ENCODE data around the gene SCN1B. TPM values are rescaled to one million over a fixed set of nuclear protein-coding genes. Genes with fewer than 3 reads are reported as not detected.
"Not testable (repeated sequence)": the region's sequence is repeated elsewhere in the genome, so short reads cannot be mapped to it uniquely, and the experiment has no call there.

The SCN1B gene
- total RNA-seq = 21.8 and 28.4 TPM in 2 replicates
- polyA plus RNA-seq (2012) = 5.1 TPM

GRCh38 chr19:35030257-35031071, at the start of gene SCN1B:
TSS of gene SCN1B (plus strand) at chr19:35030470. CDS start at chr19:35030821, 351 bp downstream.
- DNase-seq (ENCODE audit: low read depth) = peak; percentile 74

- DNase-seq (ENCODE audit: low read depth) = no peak
These were observed 48.0 kb upstream of the SCN1B start for GRCh38 chr19:34982275-34982674.

GRCh38 chr19:34983786-34984185, 46.5 kb upstream of the SCN1B start:
- no peak for DNase-seq (ENCODE audit: low read depth)

DNA sequence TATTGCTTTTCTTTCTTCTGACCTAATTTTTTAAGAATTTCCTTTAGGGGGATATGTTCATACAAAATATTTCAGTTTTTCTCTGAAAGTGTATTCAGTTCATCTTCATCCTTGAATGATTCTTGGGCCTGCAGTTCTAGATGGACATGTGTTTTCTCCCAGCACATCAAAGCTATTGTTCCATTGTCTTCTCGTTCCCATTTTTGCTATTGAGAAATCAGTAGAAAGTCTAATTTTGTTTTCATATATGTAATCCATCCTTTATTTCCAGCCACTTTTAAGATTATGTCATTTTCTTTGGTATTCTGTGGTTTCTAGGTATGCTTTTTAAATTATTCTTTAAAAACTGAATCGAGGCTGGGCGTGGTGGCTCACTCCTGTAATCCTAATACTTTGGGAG, 46.0 kb upstream of the SCN1B start:
- no peak for DNase-seq (ENCODE audit: low read depth)

- no peak for DNase-seq (ENCODE audit: low read depth)
These were observed 44.8 kb upstream of the SCN1B start for GRCh38 chr19:34985249-34986022.

- no peak for DNase-seq (ENCODE audit: low read depth)
These were observed 42.2 kb upstream of the SCN1B start for GRCh38 chr19:34988119-34988518.

- no peak for DNase-seq (ENCODE audit: low read depth)
These were observed 41.0 kb upstream of the SCN1B start for GRCh38 chr19:34989298-34989697.

- no peak for DNase-seq (ENCODE audit: low read depth)
These were observed 39.6 kb upstream of the SCN1B start for GRCh38 chr19:34990578-34991192.

DNA sequence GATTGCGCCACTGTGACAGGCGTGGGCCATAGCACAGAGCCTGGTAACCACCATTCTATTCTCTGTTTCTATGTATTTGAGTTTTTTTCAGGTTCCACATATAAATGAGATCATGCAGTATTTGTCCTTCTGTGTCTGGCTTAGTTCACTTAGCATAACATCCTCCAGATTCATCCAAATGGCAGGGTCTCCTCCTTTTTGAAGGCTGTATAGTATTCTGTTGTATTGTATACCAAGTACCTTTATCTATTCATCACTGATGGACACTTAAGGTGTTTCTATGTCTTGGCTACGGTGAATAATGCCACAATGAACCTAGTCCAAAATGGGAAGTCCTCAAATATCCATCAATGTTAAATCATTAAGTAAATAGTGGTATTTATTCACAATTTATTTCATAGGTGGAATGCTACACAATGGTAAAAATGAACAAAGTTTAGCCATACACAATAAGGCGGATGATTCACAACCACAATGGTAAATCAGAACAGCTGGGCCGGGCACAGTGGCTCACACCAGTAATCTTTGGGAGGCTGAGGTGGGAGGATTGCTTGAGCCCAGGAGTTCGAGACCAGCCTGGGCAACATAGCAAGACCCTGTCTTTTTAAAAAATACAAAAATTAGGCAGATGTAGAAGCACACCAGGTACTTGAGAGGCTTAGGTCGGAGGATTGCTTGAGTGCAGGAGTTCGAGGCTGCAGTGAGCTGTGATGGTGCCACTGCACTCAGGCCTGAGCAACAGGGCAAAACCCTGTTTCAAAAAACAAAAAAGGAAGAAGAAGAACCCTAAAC, 38.5 kb upstream of the SCN1B start:
- DNase-seq (ENCODE audit: low read depth) = no peak

DNA sequence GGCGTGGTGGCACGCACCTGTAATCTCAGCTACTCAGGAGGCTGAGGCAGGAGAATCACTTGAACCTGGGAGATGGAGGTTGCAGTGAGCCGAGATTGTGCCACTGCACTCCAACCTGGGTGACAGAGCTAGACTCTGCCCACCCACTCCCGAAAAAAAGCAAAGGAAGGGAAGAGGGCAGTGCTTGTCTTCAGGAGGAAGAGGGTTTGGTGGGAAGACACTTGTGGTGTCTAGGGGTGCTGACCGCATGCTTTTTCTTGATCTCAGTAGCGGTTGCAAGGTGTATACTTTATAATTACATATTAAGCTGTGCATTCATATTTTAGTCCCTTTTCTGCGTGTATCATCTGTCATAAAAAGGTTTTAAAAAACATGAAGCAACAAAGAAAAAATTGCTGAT, 37.7 kb upstream of the SCN1B start:
- DNase-seq (ENCODE audit: low read depth) = not testable (repeated sequence)

DNA sequence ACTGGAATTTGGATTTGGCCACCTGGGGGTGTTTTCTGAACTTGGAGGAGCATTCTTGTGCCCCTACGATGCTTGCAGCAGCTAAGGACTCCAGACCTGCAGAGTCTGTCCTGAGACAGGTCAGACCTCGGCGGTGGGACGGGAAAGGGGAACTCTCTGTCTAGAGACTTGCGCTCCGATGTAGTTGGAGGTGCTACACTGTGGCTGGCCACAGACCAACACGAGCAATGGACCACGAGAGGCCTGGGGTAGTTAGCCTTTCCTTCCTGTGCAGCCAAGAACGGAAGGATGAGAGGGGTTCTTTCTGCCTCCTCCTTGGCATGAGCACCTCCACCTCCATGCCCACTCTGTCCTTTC, 36.0 kb upstream of the SCN1B start:
- DNase-seq (ENCODE audit: low read depth) = no peak

- no peak for DNase-seq (ENCODE audit: low read depth)
These were observed 35.4 kb upstream of the SCN1B start for GRCh38 chr19:34994643-34995541.

GRCh38 chr19:34995551-34995950, 34.7 kb upstream of the SCN1B start:
- DNase-seq (ENCODE audit: low read depth) = no peak

DNA sequence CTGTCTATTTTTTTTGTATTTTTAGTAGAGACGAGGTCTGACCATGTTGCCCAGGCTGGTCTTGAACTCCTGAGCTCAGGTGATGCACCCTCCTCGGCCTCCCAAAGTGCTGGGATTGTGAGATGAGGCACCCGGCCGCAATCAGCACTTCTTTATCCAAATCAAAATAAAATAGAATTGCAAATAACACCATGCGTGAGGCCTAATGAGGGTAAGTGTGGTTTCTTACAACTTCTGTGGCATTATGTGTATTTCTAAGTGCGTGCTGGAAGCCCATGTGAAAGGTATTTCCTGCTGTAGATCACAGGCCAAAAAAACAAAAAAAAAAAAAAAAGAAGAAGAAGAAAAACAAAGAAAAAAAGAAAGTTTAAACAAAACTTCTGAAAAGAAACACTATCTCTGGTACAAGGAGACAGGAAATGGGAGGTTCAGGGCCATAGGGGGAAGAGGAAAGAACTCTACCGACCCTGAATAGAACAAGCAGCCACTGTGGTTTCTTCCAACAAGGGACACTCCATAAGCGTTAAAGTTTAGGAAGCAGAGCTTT, 33.1 kb upstream of the SCN1B start:
- DNase-seq (ENCODE audit: low read depth) = no peak

DNA sequence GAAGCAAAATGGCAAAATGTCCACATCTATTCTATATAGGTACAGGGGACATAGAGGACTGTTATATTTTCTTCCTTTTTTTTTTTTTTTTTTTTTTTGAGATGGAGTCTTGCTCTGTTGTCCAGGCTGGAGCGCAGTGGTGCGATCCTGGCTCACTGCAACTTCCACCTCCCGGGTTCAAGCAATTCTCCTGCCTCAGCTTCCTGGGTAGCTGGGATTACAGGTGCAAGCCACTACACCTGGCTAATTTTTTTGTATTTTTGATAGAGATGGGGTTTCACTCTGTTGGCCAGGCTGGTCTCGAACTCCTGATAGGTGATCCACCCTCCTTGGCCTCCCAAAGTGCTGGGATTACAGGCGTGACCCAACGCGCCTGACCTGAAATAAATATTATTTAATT, 32.0 kb upstream of the SCN1B start:
- not testable (repeated sequence) for DNase-seq (ENCODE audit: low read depth)

- no peak for DNase-seq (ENCODE audit: low read depth)
These were observed 31.3 kb upstream of the SCN1B start for GRCh38 chr19:34998777-34999497.

GRCh38 chr19:34999498-35000337, 30.6 kb upstream of the SCN1B start, which contains the start of gene GRAMD1A:
TSS of gene GRAMD1A (plus strand) at chr19:35000323. CDS start at chr19:35000479, 156 bp downstream.
- DNase-seq (ENCODE audit: low read depth) = peak; percentile 86

DNA sequence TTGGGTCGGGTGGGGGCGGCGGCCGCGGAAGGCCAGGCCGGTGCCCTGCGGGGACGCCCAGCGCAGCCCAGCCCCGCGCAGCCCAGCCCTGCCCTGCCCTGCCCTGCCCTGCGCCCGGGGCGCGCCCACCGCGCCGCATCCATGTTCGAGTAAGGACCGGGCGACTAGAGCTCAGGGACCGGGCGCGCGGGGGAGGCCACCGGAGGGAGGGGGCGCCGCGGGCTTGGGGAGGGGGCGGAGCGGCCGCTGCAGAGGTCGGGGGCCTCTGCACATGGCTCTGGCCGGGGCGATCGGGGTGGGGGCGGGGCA, 30.0 kb upstream of the SCN1B start:
- no peak for DNase-seq (ENCODE audit: low read depth)
